NOMO-1 treated with DMSO at 0.1 percent for 48 hours (cell line): ENCODE data around the gene WDR4.
"Not testable (repeated sequence)": the region's sequence is repeated elsewhere in the genome, so short reads cannot be mapped to it uniquely, and the experiment has no call there.

Experiments
- DNase-seq: peaks from one replicate; lab custom pipeline; 2025; ENCODE audit not compliant: unreplicated experiment; lab: John Stamatoyannopoulos, UW

The WDR4 gene

GRCh38 chr21:42820616-42821465, 58.5 kb downstream of the WDR4 start:
- DNase-seq, result no peak

GRCh38 chr21:42819861-42820615, 59.3 kb downstream of the WDR4 start:
- DNase-seq, result no peak

- DNase-seq, result peak; percentile 38
These were observed 61.0 kb downstream of the WDR4 start for GRCh38 chr21:42818328-42818749.

- no peak for DNase-seq
These were observed 64.1 kb downstream of the WDR4 start for GRCh38 chr21:42815217-42815616.

GRCh38 chr21:42812528-42813241, 66.7 kb downstream of the WDR4 start:
- not testable (repeated sequence) for DNase-seq

- no peak for DNase-seq
These were observed 67.4 kb downstream of the WDR4 start for GRCh38 chr21:42811960-42812359.

GRCh38 chr21:42809577-42810475, 69.5 kb downstream of the WDR4 start:
- no peak for DNase-seq

- DNase-seq, result no peak
These were observed 70.2 kb downstream of the WDR4 start for GRCh38 chr21:42809171-42809570.

GRCh38 chr21:42807938-42808613, 71.3 kb downstream of the WDR4 start:
- no peak for DNase-seq

GRCh38 chr21:42807293-42807895, 71.9 kb downstream of the WDR4 start:
- not testable (repeated sequence) for DNase-seq

- peak; percentile 14 for DNase-seq
These were observed 72.7 kb downstream of the WDR4 start for GRCh38 chr21:42806509-42807140.

- DNase-seq, result not testable (repeated sequence)
These were observed 77.7 kb downstream of the WDR4 start for GRCh38 chr21:42801616-42802015.

GRCh38 chr21:42799948-42800347, 79.4 kb downstream of the WDR4 start:
- no peak for DNase-seq

- DNase-seq, result no peak
These were observed 79.8 kb downstream of the WDR4 start for GRCh38 chr21:42799516-42799915.
